PFSK-1 (cell line): ENCODE results near the gene PHLPP1.

ENCODE experiments used
- POLR2AphosphoS5 ChIP-seq: IDR thresholded peaks from 2 replicates; pipeline ENCODE4 v1.6.1; 2012; ENCODE audit warnings: low read depth, mild to moderate bottlenecking, control low read depth, low read length, moderate library complexity
- REST ChIP-seq, 2 experiments: IDR thresholded peaks; 2 replicates each; pipeline versions ENCODE4 v1.6.1 to v1.8.0; 2011 to 2012; ENCODE audit warnings: low read depth in 2 of 2, low read length in 2 of 2, control low read depth in 1 of 2, inconsistent platforms in 1 of 2, mild to moderate bottlenecking in 1 of 2, moderate library complexity in 1 of 2; ENCODE audit not compliant: insufficient read depth in 1 of 2
- TAF1 ChIP-seq: IDR thresholded peaks from 2 replicates; pipeline ENCODE4 v1.6.1; 2012; ENCODE audit warnings: low read length, control low read depth, borderline replicate concordance; ENCODE audit not compliant: insufficient read depth

DNA sequence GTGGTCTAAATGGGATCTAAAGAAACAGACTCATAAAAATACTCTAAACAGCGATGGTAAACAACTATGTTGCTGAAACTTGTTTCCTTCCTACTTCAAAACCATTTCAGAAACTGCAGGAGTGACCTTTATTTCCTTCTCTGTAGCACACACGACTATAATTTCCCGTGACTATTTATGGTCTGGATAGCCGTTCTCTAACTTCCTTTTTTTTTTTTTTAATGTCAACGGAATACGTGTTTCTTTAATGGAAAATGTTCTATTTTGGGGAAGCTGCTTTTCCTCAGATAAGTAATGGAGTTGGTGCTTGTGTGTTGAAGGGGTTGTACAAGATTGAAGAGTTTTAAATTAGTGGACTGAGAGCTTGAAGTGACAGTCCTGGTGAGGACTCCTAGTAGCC lies 224.1 kb downstream of the PHLPP1 start:
- TF ChIP-seq TAF1 (no peak), REST (IDR thresholded peaks at IDR 0.05; ENCODE audit: insufficient read depth in 1 of 2, low read depth in 2 of 2, low read length in 2 of 2) (no peak), POLR2AphosphoS5 (no peak)
